HCT116 (cell line): ENCODE results near the gene NFKBIL1.

Experiments used
- ATF3 ChIP-seq: IDR thresholded peaks from 2 replicates; pipeline ENCODE4 v1.6.1; 2012
- CBX3 ChIP-seq: IDR thresholded peaks from 2 replicates; pipeline ENCODE4 v1.6.1; 2012; ENCODE audit warnings: low read depth
- CTCF ChIP-seq, 3 experiments: fragments of 200-600 bp in 1 of 3; sonication (generic) in 1 of 3; IDR thresholded peaks in 2 of 3; conservative IDR thresholded peaks in 1 of 3; 2 replicates each; pipeline ENCODE4 v1.5.1; 2012 to 2017; ENCODE audit warnings: low read depth in 2 of 3, low read length in 2 of 3, antibody characterized with exemption in 1 of 3, borderline replicate concordance in 1 of 3, control low read depth in 1 of 3, mild to moderate bottlenecking in 1 of 3, mixed read lengths in 1 of 3, mixed run types in 1 of 3, moderate library complexity in 1 of 3; ENCODE audit not compliant: insufficient read depth in 1 of 3
- EGR1 ChIP-seq: IDR thresholded peaks from 2 replicates; pipeline ENCODE4 v1.6.1; 2012; ENCODE audit warnings: low read depth
- EZH2 ChIP-seq: fragments of 200-600 bp; sonication (generic); IDR thresholded peaks from 2 replicates; pipeline ENCODE4 v1.6.1; 2017; ENCODE audit warnings: antibody characterized with exemption, mixed run types
- JUND ChIP-seq: IDR thresholded peaks from 2 replicates; pipeline ENCODE4 v1.6.1; 2012
- POLR2A ChIP-seq: IDR thresholded peaks from 2 replicates; pipeline ENCODE4 v1.7.0; 2011; ENCODE audit warnings: borderline replicate concordance; ENCODE audit not compliant: insufficient read depth, insufficient read length; ENCODE audit errors: extremely low read depth
- POLR2AphosphoS5 ChIP-seq: IDR thresholded peaks from 2 replicates; pipeline ENCODE4 v1.6.1; 2011; ENCODE audit warnings: mild to moderate bottlenecking, low read depth, low read length, moderate library complexity
- SP1 ChIP-seq: IDR thresholded peaks from 2 replicates; pipeline ENCODE4 v1.6.1; 2012; ENCODE audit warnings: low read depth
- SRF ChIP-seq: IDR thresholded peaks from 2 replicates; pipeline ENCODE4 v1.6.1; 2012; ENCODE audit warnings: low read depth
- YY1 ChIP-seq: IDR thresholded peaks from 2 replicates; pipeline ENCODE4 v1.6.1; 2011; ENCODE audit warnings: low read length, low read depth, moderate library complexity, mild to moderate bottlenecking; ENCODE audit not compliant: insufficient replicate concordance; ENCODE audit errors: extremely low read depth

DNA sequence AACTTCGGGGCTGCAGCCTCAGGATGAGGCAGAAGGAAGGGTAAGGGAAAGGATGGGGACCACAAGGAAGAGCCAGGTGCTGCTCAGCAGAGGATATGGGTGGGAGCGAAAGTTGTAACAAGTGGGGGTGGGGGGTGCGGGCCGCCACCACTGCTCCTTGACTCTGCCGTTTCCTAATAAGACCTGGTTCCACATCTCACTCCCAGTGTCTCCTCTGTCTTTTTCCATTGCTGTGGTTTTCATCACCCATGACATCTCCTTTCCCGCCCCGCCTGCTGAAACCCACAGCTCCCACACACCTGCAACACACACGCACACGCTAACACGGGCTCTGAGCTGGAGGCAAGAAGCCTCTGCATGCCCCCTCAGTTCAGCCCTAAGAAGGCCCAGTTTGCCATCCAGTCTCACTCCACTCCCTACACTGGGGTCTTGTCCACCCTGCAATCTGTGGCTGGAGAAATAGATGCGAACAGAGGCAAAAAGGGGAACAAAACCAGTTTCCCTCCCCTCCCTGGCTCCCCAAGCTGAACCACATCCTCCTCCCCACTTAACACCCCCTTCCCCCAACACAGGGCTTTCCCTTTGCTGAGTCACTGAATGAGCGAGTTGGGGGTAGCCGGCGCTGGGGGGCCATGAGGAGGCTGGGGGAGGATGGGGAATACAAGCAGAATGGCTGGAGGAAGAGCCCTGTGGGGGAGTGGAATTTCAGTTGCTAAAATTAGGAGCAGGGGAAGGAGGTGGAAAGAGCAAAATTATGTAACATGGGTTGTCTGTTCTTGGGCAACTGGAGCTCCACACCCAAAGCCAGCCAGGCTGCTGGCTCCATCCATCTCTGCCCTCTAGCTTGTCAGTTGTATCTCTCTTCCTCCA lies 11.5 kb downstream of the NFKBIL1 start:
- TF ChIP-seq SRF (no peak), POLR2AphosphoS5 (no peak), POLR2A (no peak), CBX3 (no peak), CTCF (IDR thresholded peaks at IDR 0.05 in 2 of 3, conservative IDR thresholded peaks at IDR 0.05 in 1 of 3; ENCODE audit: borderline replicate concordance in 1 of 3, insufficient read depth in 1 of 3, low read depth in 2 of 3, low read length in 2 of 3) (no peak), EZH2 (no peak), YY1 (no peak), ATF3 (no peak), SP1 (no peak), EGR1 (no peak), JUND (no peak)
